ENCODE measurements around the gene PRKCA. TPM values are rescaled to one million over a fixed set of nuclear protein-coding genes. Genes with fewer than 3 reads are reported as not detected.

Gene PRKCA
- total and polyA plus RNA-seq, 2 donors (not counting 3 experiments of a cell fraction or from before 2014, with no cell fraction given): 7.5 to 34.2 TPM

DNA sequence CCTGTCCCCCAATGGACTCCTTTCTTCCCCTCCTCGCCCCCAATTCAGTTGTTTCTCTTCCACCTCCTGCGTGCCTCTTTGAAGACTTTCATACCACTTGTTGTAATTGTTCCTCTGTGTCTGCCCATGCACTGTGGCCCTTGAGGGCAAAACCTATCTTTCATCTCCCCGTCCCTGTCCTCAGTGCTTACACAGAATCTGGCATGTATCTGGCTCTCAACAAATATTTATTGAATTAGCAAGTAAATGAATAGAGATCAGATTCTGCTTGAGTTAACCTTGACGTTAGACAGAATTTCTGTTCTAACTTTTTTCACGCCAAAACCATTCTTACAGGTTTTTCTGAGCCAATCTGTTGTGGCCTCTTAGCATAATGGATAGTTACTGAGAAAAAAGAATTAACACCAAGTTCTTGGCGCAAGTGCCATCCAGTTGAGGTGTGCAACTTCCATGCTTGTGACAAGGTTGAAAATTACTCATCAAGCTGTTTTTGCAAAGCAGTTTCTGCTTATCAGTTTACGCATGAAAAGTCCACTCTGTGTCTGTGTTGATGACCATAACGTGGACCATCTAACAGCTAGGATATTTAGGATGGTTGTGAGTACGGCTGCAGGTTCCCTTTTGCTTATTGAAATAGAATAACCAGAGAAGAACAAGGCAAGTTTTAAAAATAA is 215.1 kb downstream of the PRKCA start:
- no peak for TF ChIP-seq FOS (IDR thresholded peaks at IDR 0.05; ENCODE audit: borderline replicate concordance, insufficient read depth, low read length)
- no peak for TF ChIP-seq EZH2 (IDR thresholded peaks at IDR 0.05; ENCODE audit: borderline replicate concordance, low read depth, low read length, severe bottlenecking)
- TF ChIP-seq GATA2 (IDR thresholded peaks at IDR 0.05; ENCODE audit: insufficient read depth, insufficient read length, low read depth, low read length): no peak
- TF ChIP-seq, protein P1, sequence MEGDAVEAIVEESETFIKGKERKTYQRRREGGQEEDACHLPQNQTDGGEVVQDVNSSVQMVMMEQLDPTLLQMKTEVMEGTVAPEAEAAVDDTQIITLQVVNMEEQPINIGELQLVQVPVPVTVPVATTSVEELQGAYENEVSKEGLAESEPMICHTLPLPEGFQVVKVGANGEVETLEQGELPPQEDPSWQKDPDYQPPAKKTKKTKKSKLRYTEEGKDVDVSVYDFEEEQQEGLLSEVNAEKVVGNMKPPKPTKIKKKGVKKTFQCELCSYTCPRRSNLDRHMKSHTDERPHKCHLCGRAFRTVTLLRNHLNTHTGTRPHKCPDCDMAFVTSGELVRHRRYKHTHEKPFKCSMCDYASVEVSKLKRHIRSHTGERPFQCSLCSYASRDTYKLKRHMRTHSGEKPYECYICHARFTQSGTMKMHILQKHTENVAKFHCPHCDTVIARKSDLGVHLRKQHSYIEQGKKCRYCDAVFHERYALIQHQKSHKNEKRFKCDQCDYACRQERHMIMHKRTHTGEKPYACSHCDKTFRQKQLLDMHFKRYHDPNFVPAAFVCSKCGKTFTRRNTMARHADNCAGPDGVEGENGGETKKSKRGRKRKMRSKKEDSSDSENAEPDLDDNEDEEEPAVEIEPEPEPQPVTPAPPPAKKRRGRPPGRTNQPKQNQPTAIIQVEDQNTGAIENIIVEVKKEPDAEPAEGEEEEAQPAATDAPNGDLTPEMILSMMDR (IDR thresholded peaks at IDR 0.05; ENCODE audit: extremely low read depth in 1 of 2, insufficient read depth in 1 of 2, low read depth in 1 of 2, low read length in 2 of 2): no peak
- TF ChIP-seq, protein P2, sequence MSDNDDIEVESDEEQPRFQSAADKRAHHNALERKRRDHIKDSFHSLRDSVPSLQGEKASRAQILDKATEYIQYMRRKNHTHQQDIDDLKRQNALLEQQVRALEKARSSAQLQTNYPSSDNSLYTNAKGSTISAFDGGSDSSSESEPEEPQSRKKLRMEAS (IDR thresholded peaks at IDR 0.05; ENCODE audit: insufficient read depth, insufficient read length): no peak
- no peak for TF ChIP-seq POLR2AphosphoS5 (IDR thresholded peaks at IDR 0.05; ENCODE audit: insufficient read depth, low read depth, low read length)
- TF ChIP-seq JUN (IDR thresholded peaks at IDR 0.05; ENCODE audit: borderline replicate concordance, insufficient read depth, insufficient read length, low read depth): no peak
- no peak for TF ChIP-seq POLR2A (IDR thresholded peaks at IDR 0.05; ENCODE audit: low read depth, low read length)
- no peak for TF ChIP-seq MYC (IDR thresholded peaks at IDR 0.05; ENCODE audit: low read depth, low read length)
- intact Hi-C loops (cut with micrococcal nuclease): no loop called here
- FAIRE-seq: no peak
- no peak overlapping the region for H3K4me3 ChIP-seq (replicated peaks in 1 of 3; ENCODE audit: insufficient read depth in 1 of 3, low read depth in 1 of 3, low read length in 3 of 3)
- H2AFZ ChIP-seq (ENCODE audit: low read depth, low read length): no peak overlapping the region
- CTCF ChIA-PET: interaction anchor here (1.9 kb wide), 1 partner anchor 12 kb away, joined by 6 read pairs; no protein-coding TSS in a partner anchor
- no peaks in the 10 kb centered on the region for H3K27me3 ChIP-seq (ENCODE audit: control insufficient read depth in 2 of 2, insufficient read depth in 2 of 2, low read length in 2 of 2)
- no peak for DNase-seq (ENCODE audit: low read depth, low spot score)
- H3K9me3 ChIP-seq (replicated peaks; ENCODE audit: control insufficient read depth, insufficient read depth, low read length): no peaks in the 10 kb centered on the region
- H3K27ac ChIP-seq (ENCODE audit: insufficient read depth, low read depth, low read length): no peak overlapping the region
- POLR2A ChIA-PET: no interaction called here
- dilution Hi-C loops (cut with MboI; ENCODE audit: extremely low pct_ligation_motif_present, low sequenced_read_pairs): no loop called here
- H4K20me1 ChIP-seq (replicated peaks; ENCODE audit: control insufficient read depth, extremely low read depth, insufficient read depth, low read length): no peaks in the 10 kb centered on the region
- BruUV-seq (replicated peaks): no TSS peak
- H3K9ac ChIP-seq (replicated peaks; ENCODE audit: extremely low read depth, insufficient read depth, low read length): no peak overlapping the region
- H3K36me3 ChIP-seq (ENCODE audit: control insufficient read depth in 2 of 2, extremely low read depth in 1 of 2, insufficient read depth in 2 of 2, low read length in 2 of 2): no peaks in the 10 kb centered on the region
- H3K79me2 ChIP-seq (ENCODE audit: control insufficient read depth, insufficient read depth, low read length): no peaks in the 10 kb centered on the region
- no peaks in the 10 kb centered on the region for H3K4me1 ChIP-seq (ENCODE audit: control insufficient read depth, extremely low read depth, insufficient read depth, low read length)
- no peaks in the 10 kb centered on the region for H3K9me1 ChIP-seq (replicated peaks; ENCODE audit: control insufficient read depth, extremely low read depth, insufficient read depth, low read length)
- H3K4me2 ChIP-seq (ENCODE audit: insufficient read depth, low read length): no peak overlapping the region

All from endothelial cell of umbilical vein (primary cell).